Measurements from ENCODE around the gene FLYWCH2. TPM values are rescaled to one million over a fixed set of nuclear protein-coding genes. Genes with fewer than 3 reads are reported as not detected.

FLYWCH2 gene
- total and polyA plus RNA-seq, 2 of the 13 experiments (the other 11 are each of a cell fraction or from before 2014, with no cell fraction given): 16.9 to 19.8 TPM

DNA sequence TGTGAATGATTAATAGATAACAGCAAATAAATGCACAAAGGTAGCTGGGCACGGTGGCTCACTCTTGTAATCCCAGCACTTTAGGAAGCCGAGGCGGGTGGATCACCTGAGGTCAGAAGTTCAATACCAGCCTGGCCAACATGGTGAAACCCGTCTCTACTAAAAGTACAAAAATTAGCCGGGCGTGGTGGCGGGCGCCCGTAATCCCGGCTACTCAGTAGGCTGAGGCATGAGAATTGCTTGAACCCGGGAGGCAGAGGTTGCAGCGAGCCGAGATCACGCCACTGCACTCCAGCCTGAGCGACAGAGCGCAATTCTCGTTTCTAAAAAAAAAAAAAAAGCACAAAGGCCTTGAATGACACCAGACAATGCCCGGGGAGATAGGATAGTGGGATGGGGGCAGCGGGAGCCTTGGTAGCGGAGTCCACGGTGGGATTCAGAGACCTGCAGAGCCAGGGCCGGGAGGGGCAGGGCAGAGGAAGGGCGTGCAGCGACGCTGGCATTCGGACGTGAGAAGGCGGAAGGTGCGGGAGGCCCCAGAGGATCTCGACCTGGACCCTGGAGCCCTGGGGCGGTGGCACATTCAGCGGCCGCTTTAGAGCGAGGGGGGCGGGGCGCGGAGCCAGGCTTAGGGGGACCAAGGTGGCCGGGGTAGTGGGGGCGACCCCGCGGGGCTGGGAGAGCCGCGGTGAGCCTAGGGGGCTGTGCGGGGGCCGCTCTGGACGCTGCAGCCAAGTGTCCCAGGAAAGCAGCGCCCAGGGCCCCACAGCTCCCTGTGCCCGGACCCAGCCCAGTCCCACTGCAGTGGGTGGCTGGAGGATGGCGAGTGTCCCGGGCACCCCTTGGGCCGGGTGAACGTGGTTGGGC is 999 bp upstream of the FLYWCH2 start (continued):
- TF ChIP-seq, protein P1, sequence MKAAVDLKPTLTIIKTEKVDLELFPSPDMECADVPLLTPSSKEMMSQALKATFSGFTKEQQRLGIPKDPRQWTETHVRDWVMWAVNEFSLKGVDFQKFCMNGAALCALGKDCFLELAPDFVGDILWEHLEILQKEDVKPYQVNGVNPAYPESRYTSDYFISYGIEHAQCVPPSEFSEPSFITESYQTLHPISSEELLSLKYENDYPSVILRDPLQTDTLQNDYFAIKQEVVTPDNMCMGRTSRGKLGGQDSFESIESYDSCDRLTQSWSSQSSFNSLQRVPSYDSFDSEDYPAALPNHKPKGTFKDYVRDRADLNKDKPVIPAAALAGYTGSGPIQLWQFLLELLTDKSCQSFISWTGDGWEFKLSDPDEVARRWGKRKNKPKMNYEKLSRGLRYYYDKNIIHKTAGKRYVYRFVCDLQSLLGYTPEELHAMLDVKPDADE (CRISPR knock-in tag; IDR thresholded peaks at IDR 0.05): no peak
- TF ChIP-seq ZNF720 (CRISPR knock-in tag; IDR thresholded peaks at IDR 0.05) (no peak), RBFOX2 (IDR thresholded peaks at IDR 0.05; ENCODE audit: low read depth, low read length) (no peak), NONO (IDR thresholded peaks at IDR 0.05) (no peak), NONO (CRISPR knock-in tag; conservative IDR thresholded peaks at IDR 0.05) (0 out of 2 replicates have a peak, but pooled peaks have one; percentile 19), ZNF577 (CRISPR knock-in tag; IDR thresholded peaks at IDR 0.05; ENCODE audit: borderline replicate concordance, low read depth) (no peak), ZSCAN25 (CRISPR knock-in tag; IDR thresholded peaks at IDR 0.05) (no peak), PHF8 (CRISPR knock-in tag; IDR thresholded peaks at IDR 0.05) (peak; percentile 54), ZNF343 (CRISPR knock-in tag; IDR thresholded peaks at IDR 0.05) (no peak), THAP11 (CRISPR knock-in tag; IDR thresholded peaks at IDR 0.05) (no peak)
- TF ChIP-seq, protein P2, sequence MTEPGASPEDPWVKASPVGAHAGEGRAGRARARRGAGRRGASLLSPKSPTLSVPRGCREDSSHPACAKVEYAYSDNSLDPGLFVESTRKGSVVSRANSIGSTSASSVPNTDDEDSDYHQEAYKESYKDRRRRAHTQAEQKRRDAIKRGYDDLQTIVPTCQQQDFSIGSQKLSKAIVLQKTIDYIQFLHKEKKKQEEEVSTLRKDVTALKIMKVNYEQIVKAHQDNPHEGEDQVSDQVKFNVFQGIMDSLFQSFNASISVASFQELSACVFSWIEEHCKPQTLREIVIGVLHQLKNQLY (CRISPR knock-in tag; IDR thresholded peaks at IDR 0.05): no peak
- TF ChIP-seq, protein P3, sequence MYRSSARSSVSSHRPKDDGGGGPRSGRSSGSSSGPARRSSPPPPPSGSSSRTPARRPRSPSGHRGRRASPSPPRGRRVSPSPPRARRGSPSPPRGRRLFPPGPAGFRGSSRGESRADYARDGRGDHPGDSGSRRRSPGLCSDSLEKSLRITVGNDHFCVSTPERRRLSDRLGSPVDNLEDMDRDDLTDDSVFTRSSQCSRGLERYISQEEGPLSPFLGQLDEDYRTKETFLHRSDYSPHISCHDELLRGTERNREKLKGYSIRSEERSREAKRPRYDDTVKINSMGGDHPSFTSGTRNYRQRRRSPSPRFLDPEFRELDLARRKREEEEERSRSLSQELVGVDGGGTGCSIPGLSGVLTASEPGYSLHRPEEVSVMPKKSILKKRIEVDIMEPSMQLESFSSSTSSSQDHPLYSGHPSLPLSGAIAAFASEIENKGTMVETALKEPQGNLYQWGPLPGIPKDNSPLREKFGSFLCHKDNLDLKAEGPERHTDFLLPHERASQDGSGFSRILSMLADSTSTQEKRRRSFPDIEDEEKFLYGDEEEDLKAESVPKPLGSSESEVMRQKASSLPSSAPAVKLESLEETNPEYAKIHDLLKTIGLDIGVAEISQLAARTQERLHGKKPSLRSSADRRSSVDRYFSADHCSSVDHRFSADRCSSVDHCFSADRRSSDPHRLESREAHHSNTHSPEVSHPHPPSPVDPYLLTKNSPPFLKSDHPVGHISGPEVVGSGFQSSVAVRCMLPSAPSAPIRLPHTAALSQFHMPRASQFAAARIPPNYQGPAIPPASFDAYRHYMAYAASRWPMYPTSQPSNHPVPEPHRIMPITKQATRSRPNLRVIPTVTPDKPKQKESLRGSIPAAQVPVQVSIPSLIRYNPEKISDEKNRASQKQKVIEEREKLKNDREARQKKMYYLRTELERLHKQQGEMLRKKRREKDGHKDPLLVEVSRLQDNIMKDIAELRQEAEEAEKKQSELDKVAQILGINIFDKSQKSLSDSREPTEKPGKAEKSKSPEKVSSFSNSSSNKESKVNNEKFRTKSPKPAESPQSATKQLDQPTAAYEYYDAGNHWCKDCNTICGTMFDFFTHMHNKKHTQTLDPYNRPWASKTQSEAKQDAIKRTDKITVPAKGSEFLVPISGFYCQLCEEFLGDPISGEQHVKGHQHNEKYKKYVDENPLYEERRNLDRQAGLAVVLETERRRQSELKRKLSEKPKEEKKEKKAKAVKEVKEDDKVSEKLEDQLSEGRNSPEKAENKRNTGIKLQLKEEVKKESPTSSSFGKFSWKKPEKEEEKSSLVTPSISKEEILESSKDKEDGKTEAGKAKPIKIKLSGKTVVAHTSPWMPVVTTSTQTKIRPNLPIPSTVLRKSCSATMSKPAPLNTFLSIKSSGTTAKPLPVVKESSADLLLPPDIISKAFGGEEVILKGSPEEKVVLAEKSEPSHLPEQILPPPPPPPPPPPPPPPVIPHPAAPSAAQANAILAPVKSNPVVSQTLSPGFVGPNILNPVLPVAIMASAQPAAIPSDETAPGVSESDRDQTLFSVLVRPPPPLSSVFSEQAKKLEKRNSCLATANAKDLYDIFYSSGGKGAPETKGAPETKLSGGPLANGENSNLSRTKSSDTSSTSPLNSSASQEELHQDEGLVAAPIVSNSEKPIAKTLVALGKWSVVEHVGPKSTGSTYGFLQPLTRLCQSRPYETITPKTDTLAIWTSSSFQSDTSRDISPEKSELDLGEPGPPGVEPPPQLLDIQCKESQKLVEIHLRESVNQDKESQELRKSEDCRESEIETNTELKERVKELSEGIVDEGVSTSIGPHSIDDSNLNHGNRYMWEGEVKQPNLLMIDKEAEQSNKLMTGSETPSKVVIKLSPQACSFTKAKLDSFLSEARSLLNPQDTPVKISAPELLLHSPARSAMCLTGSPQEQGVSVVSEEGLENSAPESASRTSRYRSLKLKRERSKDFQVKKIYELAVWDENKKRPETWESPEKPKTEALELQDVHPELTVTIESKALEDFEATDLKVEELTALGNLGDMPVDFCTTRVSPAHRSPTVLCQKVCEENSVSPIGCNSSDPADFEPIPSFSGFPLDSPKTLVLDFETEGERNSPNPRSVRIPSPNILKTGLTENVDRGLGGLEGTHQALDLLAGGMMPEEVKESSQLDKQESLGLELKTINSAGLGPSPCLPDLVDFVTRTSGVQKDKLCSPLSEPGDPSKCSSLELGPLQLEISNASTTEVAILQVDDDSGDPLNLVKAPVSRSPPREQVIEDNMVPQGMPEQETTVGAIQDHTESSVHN (CRISPR knock-in tag; IDR thresholded peaks at IDR 0.05): no peak
- TF ChIP-seq, protein P4, sequence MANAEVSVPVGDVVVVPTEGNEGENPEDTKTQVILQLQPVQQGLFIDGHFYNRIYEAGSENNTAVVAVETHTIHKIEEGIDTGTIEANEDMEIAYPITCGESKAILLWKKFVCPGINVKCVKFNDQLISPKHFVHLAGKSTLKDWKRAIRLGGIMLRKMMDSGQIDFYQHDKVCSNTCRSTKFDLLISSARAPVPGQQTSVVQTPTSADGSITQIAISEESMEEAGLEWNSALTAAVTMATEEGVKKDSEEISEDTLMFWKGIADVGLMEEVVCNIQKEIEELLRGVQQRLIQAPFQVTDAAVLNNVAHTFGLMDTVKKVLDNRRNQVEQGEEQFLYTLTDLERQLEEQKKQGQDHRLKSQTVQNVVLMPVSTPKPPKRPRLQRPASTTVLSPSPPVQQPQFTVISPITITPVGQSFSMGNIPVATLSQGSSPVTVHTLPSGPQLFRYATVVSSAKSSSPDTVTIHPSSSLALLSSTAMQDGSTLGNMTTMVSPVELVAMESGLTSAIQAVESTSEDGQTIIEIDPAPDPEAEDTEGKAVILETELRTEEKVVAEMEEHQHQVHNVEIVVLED (CRISPR knock-in tag; IDR thresholded peaks at IDR 0.05; ENCODE audit: borderline replicate concordance): no peak
- TF ChIP-seq, protein P5, sequence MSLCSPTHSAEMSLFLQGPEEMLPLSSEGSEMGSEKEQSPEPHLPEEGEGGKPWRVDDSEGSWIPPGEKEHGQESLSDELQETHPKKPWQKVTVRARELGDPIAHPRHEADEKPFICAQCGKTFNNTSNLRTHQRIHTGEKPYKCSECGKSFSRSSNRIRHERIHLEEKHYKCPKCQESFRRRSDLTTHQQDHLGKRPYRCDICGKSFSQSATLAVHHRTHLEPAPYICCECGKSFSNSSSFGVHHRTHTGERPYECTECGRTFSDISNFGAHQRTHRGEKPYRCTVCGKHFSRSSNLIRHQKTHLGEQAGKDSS (CRISPR knock-in tag; IDR thresholded peaks at IDR 0.05; ENCODE audit: borderline replicate concordance, low read depth): no peak
- TF ChIP-seq, protein P6, sequence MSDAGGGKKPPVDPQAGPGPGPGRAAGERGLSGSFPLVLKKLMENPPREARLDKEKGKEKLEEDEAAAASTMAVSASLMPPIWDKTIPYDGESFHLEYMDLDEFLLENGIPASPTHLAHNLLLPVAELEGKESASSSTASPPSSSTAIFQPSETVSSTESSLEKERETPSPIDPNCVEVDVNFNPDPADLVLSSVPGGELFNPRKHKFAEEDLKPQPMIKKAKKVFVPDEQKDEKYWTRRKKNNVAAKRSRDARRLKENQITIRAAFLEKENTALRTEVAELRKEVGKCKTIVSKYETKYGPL (CRISPR knock-in tag; IDR thresholded peaks at IDR 0.05): no peak

Measured in HepG2 (cell line).